Activated CD8-positive, alpha-beta memory T cell treated with anti-CD3 and anti-CD28 coated beads, Interleukin-2, amount 10 ng/mL, durations not matched to agents 7 days and 5 days (primary cell): ENCODE measurements around the gene MPIG6B. TPM values are rescaled to one million over a fixed set of nuclear protein-coding genes. Genes with fewer than 3 reads are reported as not detected.
A peak's percentile ranks its signal among the peaks of the same experiment; 100 is the strongest.

Experiments used
- ATAC-seq: fragments of 150-1000 bp; cut with Tn5 transposase; one replicate; pipeline ENCODE4 v1.10.0; 2021; ENCODE audit warnings: moderate library complexity
- CTCF ChIA-PET: fragments of 350-600 bp; sonication (Branson Sonifier 250); formaldehyde crosslinking; loops from one replicate; lab custom pipeline; 2021; ENCODE audit warnings: antibody characterized with exemption; lab: Charles Lee
- DNase-seq: peaks from one replicate; pipeline ENCODE4 v3.0.0-alpha.2; 2020
- H3K27ac Mint-ChIP-seq: one replicate; pipeline ENCODE4 v1.8.0; 2021; ENCODE audit warnings: mild to moderate bottlenecking, mixed read lengths
- H3K27me3 Mint-ChIP-seq: one replicate; pipeline ENCODE4 v1.8.0; 2021; ENCODE audit warnings: mixed read lengths
- H3K36me3 Mint-ChIP-seq: one replicate; pipeline ENCODE4 v1.8.0; 2021; ENCODE audit warnings: mild to moderate bottlenecking, mixed read lengths
- H3K4me1 Mint-ChIP-seq: one replicate; pipeline ENCODE4 v1.8.0; 2021; ENCODE audit warnings: mixed read lengths
- H3K4me3 Mint-ChIP-seq: one replicate; pipeline ENCODE4 v1.8.0; 2021; ENCODE audit warnings: mild to moderate bottlenecking, moderate library complexity, mixed read lengths
- H3K9me3 Mint-ChIP-seq: one replicate; pipeline ENCODE4 v1.8.0; 2022; ENCODE audit warnings: low read depth, mixed read lengths
- total RNA-seq, 2 experiments: library from RNA; stranded (reverse); gene quantifications; one replicate each; pipeline ENCODE4 v1.2.3, GENCODE V29; 2021

The MPIG6B gene
- total RNA-seq, 2 experiments from 2014 or later = 0.20 to 0.33 TPM

- CTCF ChIA-PET = interaction anchor here (1.1 to 3.0 kb wide), 3 partner anchors 17 to 23 kb away, joined by 3 to 15 read pairs (median 5); no protein-coding TSS in a partner anchor
Observed at GRCh38 chr6:31752739-31753319, 29.7 kb downstream of the MPIG6B start.

GRCh38 chr6:31758281-31758680 is 35.1 kb downstream of the MPIG6B start:
- Mint-ChIP-seq H3K4me1 (no peaks in the 10 kb centered on the region), H3K27ac (no peak overlapping the region), H3K27me3 (no peaks in the 10 kb centered on the region), H3K4me3 (no peak overlapping the region), H3K36me3 (peaks cover 24% of the 10 kb centered on the region), H3K9me3 (no peaks in the 10 kb centered on the region)
- CTCF ChIA-PET = interaction anchor here (3.5 kb wide), 1 partner anchor 12 kb away, joined by 16 read pairs; no protein-coding TSS in a partner anchor
- ATAC-seq (no peak), DNase-seq (no peak)

More at GRCh38 chr6:31752739-31753319, 29.7 kb downstream of the MPIG6B start:
- DNase-seq (no peak), ATAC-seq (no peak)
- H3K27me3 Mint-ChIP-seq = no peaks in the 10 kb centered on the region
- no peak overlapping the region for H3K27ac Mint-ChIP-seq
- peaks cover 14% of the 10 kb centered on the region for H3K36me3 Mint-ChIP-seq
- H3K4me3 Mint-ChIP-seq = no peak overlapping the region
- no peaks in the 10 kb centered on the region for H3K4me1 Mint-ChIP-seq
- H3K9me3 Mint-ChIP-seq = no peaks in the 10 kb centered on the region

GRCh38 chr6:31760790-31761189 is 37.6 kb downstream of the MPIG6B start:
- Mint-ChIP-seq H3K4me3 (no peak overlapping the region), H3K36me3 (peaks cover 28% of the 10 kb centered on the region), H3K9me3 (no peaks in the 10 kb centered on the region), H3K4me1 (no peaks in the 10 kb centered on the region), H3K27me3 (no peaks in the 10 kb centered on the region), H3K27ac (no peak overlapping the region)
- no peak for DNase-seq
- ATAC-seq = no peak
- CTCF ChIA-PET = interaction anchor here (2.4 to 3.5 kb wide), 2 partner anchors 9 to 30 kb away, joined by 6 to 16 read pairs; no protein-coding TSS in a partner anchor

GRCh38 chr6:31761343-31761742 is 38.2 kb downstream of the MPIG6B start:
- ATAC-seq = no peak
- CTCF ChIA-PET = no interaction called here

GRCh38 chr6:31762356-31762755 is 39.2 kb downstream of the MPIG6B start, which contains the start of gene SAPCD1:
Gene SAPCD1, plus strand, starts transcription at chr6:31762656. Its CDS starts 399 bp downstream, at chr6:31763055.
- Mint-ChIP-seq H3K27ac (no peak within 1 kb of the TSS), H3K36me3 (peaks cover 28% of the 10 kb centered on the region), H3K4me1 (no peaks in the 10 kb centered on the region), H3K9me3 (no peaks in the 10 kb centered on the region), H3K4me3 (no peak within 1 kb of the TSS), H3K27me3 (no peaks in the 10 kb centered on the region)
- no peak for DNase-seq
- no peak for ATAC-seq
- CTCF ChIA-PET = no interaction called here

More at GRCh38 chr6:31761343-31761742, 38.2 kb downstream of the MPIG6B start:
- H3K36me3 Mint-ChIP-seq = peaks cover 28% of the 10 kb centered on the region
- DNase-seq = no peak
- H3K27ac Mint-ChIP-seq = no peak overlapping the region
- H3K4me1 Mint-ChIP-seq = no peaks in the 10 kb centered on the region
- no peak overlapping the region for H3K4me3 Mint-ChIP-seq
- no peaks in the 10 kb centered on the region for H3K27me3 Mint-ChIP-seq
- no peaks in the 10 kb centered on the region for H3K9me3 Mint-ChIP-seq

- no peaks in the 10 kb centered on the region for H3K27me3 Mint-ChIP-seq
- peaks cover under 1% of the 10 kb centered on the region for H3K4me1 Mint-ChIP-seq
- H3K36me3 Mint-ChIP-seq = peaks cover 28% of the 10 kb centered on the region
- ATAC-seq (no peak), DNase-seq (no peak)
- CTCF ChIA-PET = no interaction called here
- H3K9me3 Mint-ChIP-seq = no peaks in the 10 kb centered on the region
- H3K27ac Mint-ChIP-seq = no peak overlapping the region
- no peak overlapping the region for H3K4me3 Mint-ChIP-seq
Observed at GRCh38 chr6:31762878-31763618, 39.9 kb downstream of the MPIG6B start.

GRCh38 chr6:31763619-31763940 is 40.4 kb downstream of the MPIG6B start:
- CTCF ChIA-PET = no interaction called here
- Mint-ChIP-seq H3K4me3 (no peak overlapping the region), H3K36me3 (peaks cover 26% of the 10 kb centered on the region), H3K4me1 (peaks cover 4% of the 10 kb centered on the region), H3K27me3 (no peaks in the 10 kb centered on the region), H3K9me3 (no peaks in the 10 kb centered on the region), H3K27ac (no peak overlapping the region)
- DNase-seq (no peak), ATAC-seq (no peak)

DNA sequence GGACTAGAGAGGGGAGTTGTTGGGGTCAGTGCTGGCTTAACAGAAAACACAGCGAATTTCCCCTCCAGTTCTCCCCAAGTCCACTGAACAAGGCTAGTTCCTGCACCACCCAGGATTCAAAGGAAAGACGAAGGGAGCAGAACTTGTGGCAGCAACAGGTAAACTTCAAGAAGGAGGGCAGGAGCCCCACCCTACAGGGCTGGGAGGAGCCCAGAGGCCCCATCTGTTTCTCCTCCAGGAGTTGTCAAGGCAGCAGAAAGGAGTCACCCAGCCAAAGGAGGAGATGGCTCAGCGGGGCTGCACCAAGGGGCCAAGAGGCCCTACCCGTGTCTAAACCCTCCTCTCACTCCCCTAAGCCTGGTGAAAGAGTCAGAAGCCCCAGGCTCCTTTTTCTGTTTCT is 41.0 kb downstream of the MPIG6B start:
- peaks cover 23% of the 10 kb centered on the region for H3K36me3 Mint-ChIP-seq
- ATAC-seq (no peak), DNase-seq (no peak)
- H3K4me1 Mint-ChIP-seq = peaks cover 4% of the 10 kb centered on the region
- peak overlapping the region; percentile 17 for H3K27ac Mint-ChIP-seq
- H3K9me3 Mint-ChIP-seq = no peaks in the 10 kb centered on the region
- H3K27me3 Mint-ChIP-seq = no peaks in the 10 kb centered on the region
- CTCF ChIA-PET = no interaction called here
- no peak overlapping the region for H3K4me3 Mint-ChIP-seq

DNA sequence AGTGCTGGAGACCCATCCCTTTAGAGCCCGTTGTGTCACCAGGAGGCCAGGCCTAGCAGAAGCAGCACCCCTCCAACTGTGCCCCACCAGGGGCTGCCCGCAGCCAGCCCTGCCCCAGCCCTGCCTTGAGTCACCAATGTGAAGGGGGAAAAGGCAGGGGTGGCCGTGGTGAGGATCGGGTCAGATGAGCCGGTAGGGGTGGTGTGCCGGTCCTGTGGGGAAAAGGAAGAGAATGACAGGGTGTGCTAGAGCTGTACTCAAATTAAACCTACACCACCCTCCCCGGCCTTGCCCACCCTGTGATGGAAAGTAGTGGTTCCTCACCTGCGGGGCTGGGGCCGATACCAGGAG is 42.4 kb downstream of the MPIG6B start:
- DNase-seq (no peak), ATAC-seq (no peak)
- Mint-ChIP-seq H3K27ac (no peak overlapping the region), H3K27me3 (no peaks in the 10 kb centered on the region), H3K4me1 (peaks cover 13% of the 10 kb centered on the region), H3K36me3 (peaks cover 17% of the 10 kb centered on the region), H3K4me3 (no peak overlapping the region), H3K9me3 (no peaks in the 10 kb centered on the region)
- CTCF ChIA-PET = no interaction called here

DNA sequence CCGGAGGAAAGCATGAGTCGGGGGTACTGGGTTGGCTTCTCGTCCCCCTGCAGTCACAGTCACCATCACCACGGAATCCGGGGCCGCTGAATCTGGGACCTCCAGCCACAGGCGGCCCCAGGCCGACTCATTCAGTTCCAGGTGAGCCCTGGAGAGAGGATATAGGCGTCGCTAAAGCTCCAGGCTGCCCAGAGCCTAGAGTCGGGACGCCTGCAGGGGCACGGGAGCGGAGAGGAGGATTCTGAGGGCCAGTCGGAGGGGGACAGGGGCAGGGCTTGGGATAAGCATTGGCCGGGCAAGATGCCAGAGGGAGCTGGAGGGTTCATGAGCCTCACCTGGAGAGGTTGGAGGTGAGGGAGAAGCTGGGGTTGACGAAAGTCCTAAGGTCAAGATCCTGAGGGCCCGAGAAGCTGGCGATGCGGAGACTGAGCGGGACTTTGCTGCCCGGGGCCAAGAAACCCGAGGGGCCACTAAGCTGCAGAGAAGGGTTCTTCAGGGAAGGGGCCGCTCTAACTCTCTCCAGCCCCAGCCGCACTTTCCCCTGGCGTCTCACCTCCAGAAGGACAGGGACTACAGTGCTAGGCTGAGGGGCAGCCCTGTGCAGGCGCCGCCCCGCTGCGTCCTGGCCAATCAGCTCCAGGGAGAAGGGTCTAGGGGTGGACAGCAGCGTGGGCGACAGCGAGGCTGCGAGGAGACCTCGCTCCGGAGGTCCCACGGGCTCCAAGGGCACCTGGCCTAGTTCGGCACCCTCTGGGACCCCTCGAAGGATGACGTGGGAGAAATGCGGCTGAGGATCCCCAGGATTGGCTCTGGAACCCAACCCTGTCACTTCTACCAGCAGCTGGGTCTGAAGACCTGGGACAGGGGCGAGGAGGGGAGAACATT is 43.0 kb downstream of the MPIG6B start:
- H3K27ac Mint-ChIP-seq = no peak overlapping the region
- no peaks in the 10 kb centered on the region for H3K9me3 Mint-ChIP-seq
- H3K27me3 Mint-ChIP-seq = no peaks in the 10 kb centered on the region
- peaks cover 15% of the 10 kb centered on the region for H3K4me1 Mint-ChIP-seq
- ATAC-seq (no peak), DNase-seq (no peak)
- CTCF ChIA-PET = no interaction called here
- H3K4me3 Mint-ChIP-seq = no peak overlapping the region
- H3K36me3 Mint-ChIP-seq = peaks cover 12% of the 10 kb centered on the region

- Mint-ChIP-seq H3K9me3 (no peaks in the 10 kb centered on the region), H3K36me3 (peaks cover 11% of the 10 kb centered on the region), H3K27me3 (no peaks in the 10 kb centered on the region), H3K27ac (no peak overlapping the region), H3K4me3 (no peak overlapping the region), H3K4me1 (peaks cover 22% of the 10 kb centered on the region)
- ATAC-seq = no peak
- no peak for DNase-seq
- CTCF ChIA-PET = interaction anchor here (1.1 kb wide), 1 partner anchor 28 kb away, joined by 3 read pairs; the partner anchor contains the start of gene MSH5
Observed at GRCh38 chr6:31767096-31767645, 44.0 kb downstream of the MPIG6B start.

GRCh38 chr6:31768363-31769257 is 45.4 kb downstream of the MPIG6B start:
- Mint-ChIP-seq H3K4me1 (peaks cover 31% of the 10 kb centered on the region), H3K9me3 (no peaks in the 10 kb centered on the region), H3K4me3 (no peak overlapping the region), H3K36me3 (peaks cover 7% of the 10 kb centered on the region), H3K27me3 (no peaks in the 10 kb centered on the region), H3K27ac (no peak overlapping the region)
- no peak for DNase-seq
- CTCF ChIA-PET = interaction anchor here (0.9 to 3.1 kb wide), 27 partner anchors 9 to 111 kb away, joined by 3 to 44 read pairs (median 6); partner anchors contain the start of genes ABHD16A, C6orf47, CLIC1 and DDAH2
- no peak for ATAC-seq
